ENCODE measurements around the gene PDZK1. TPM values are rescaled to one million over a fixed set of nuclear protein-coding genes. Genes with fewer than 3 reads are reported as not detected.
"Not testable (repeated sequence)": the region's sequence is repeated elsewhere in the genome, so short reads cannot be mapped to it uniquely, and the experiment has no call there.

PDZK1 gene
- total RNA-seq, 1 experiment from 2014 or later: 4.2 TPM

- Histone ChIP-seq H4K20me1 (ENCODE audit: low read length) (no peaks in the 10 kb centered on the region), H3K9ac (ENCODE audit: low read length) (no peak overlapping the region), H2AFZ (ENCODE audit: low read length) (no peak overlapping the region), H3K79me2 (ENCODE audit: low read length) (no peaks in the 10 kb centered on the region), H3K4me1 (ENCODE audit: insufficient read depth, low read length) (peaks cover 11% of the 10 kb centered on the region), H3K9me3 (ENCODE audit: low read length) (no peaks in the 10 kb centered on the region), H3K4me2 (ENCODE audit: low read length) (no peak overlapping the region), H3K36me3 (ENCODE audit: low read depth, low read length) (no peaks in the 10 kb centered on the region), H3K4me3 (ENCODE audit: low read length) (no peak overlapping the region), H3K9me2 (replicated peaks; ENCODE audit: low read length) (no peaks in the 10 kb centered on the region), H3K27ac (ENCODE audit: low read length) (no peak overlapping the region), H3F3A (ENCODE audit: low read length, unreplicated experiment) (no peaks in the 10 kb centered on the region), H3K27me3 (ENCODE audit: low read length) (no peaks in the 10 kb centered on the region)
- ATAC-seq: no peak
- no peak for TF ChIP-seq EZH2 (IDR thresholded peaks at IDR 0.05; ENCODE audit: low read length, unreplicated experiment)
- TF ChIP-seq, protein P1, sequence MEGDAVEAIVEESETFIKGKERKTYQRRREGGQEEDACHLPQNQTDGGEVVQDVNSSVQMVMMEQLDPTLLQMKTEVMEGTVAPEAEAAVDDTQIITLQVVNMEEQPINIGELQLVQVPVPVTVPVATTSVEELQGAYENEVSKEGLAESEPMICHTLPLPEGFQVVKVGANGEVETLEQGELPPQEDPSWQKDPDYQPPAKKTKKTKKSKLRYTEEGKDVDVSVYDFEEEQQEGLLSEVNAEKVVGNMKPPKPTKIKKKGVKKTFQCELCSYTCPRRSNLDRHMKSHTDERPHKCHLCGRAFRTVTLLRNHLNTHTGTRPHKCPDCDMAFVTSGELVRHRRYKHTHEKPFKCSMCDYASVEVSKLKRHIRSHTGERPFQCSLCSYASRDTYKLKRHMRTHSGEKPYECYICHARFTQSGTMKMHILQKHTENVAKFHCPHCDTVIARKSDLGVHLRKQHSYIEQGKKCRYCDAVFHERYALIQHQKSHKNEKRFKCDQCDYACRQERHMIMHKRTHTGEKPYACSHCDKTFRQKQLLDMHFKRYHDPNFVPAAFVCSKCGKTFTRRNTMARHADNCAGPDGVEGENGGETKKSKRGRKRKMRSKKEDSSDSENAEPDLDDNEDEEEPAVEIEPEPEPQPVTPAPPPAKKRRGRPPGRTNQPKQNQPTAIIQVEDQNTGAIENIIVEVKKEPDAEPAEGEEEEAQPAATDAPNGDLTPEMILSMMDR (conservative IDR thresholded peaks at IDR 0.05; ENCODE audit: low read depth, low read length): no peak
- no peak for TF ChIP-seq EZH2phosphoT487 (IDR thresholded peaks at IDR 0.05; ENCODE audit: borderline replicate concordance, low read length)
- DNase-seq: no peak
- intact Hi-C loops (cut with micrococcal nuclease): no loop called here
- no TSS peak for BruUV-seq (replicated peaks)
- ChIA-PET POLR2A (ENCODE audit: unreplicated experiment) (no interaction called here), CTCF (no interaction called here)
Observed at GRCh38 chr1:145688328-145688727, 18.8 kb downstream of the PDZK1 start.

DNA sequence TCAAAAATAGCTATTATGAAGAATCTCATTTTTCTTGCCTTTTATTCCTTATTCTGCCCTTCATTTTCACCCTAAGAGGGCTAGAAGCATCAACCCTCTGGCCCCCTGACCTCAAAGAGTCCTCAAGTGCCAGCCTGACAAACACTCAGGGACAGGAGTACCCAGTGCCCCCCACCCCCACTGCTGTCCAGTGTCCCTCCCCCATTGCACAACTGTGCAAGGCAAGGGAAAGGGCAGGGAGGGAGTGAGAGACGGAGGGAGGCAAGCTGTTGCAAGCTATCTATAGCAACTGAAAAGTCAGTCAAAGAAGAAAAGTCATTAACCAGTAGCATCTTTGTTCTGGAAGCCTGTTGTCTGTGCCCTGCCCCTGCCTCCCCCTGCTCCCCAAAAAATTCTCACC lies 21.1 kb downstream of the PDZK1 start:
- POLR2A ChIA-PET (ENCODE audit: unreplicated experiment); H3K4me1 ChIP-seq (ENCODE audit: insufficient read depth, low read length); H3K9me2 ChIP-seq (replicated peaks; ENCODE audit: low read length); H2AFZ ChIP-seq (ENCODE audit: low read length); H3K27ac ChIP-seq (ENCODE audit: low read length); H3F3A ChIP-seq (ENCODE audit: low read length, unreplicated experiment); H3K27me3 ChIP-seq (ENCODE audit: low read length); H3K4me2 ChIP-seq (ENCODE audit: low read length); BruUV-seq (replicated peaks); CTCF ChIA-PET; H3K36me3 ChIP-seq (ENCODE audit: low read depth, low read length); intact Hi-C loops (cut with micrococcal nuclease); H3K79me2 ChIP-seq (ENCODE audit: low read length); ATAC-seq; H3K9me3 ChIP-seq (ENCODE audit: low read length); H4K20me1 ChIP-seq (ENCODE audit: low read length); H3K4me3 ChIP-seq (ENCODE audit: low read length); H3K9ac ChIP-seq (ENCODE audit: low read length); DNase-seq: not testable (repeated sequence)

- H3K4me1 ChIP-seq (ENCODE audit: insufficient read depth, low read length); H3K4me2 ChIP-seq (ENCODE audit: low read length); H3K9ac ChIP-seq (ENCODE audit: low read length); H3F3A ChIP-seq (ENCODE audit: low read length, unreplicated experiment); H2AFZ ChIP-seq (ENCODE audit: low read length); DNase-seq; H4K20me1 ChIP-seq (ENCODE audit: low read length); intact Hi-C loops (cut with micrococcal nuclease); H3K9me2 ChIP-seq (replicated peaks; ENCODE audit: low read length); H3K4me3 ChIP-seq (ENCODE audit: low read length); ATAC-seq; H3K9me3 ChIP-seq (ENCODE audit: low read length); H3K27ac ChIP-seq (ENCODE audit: low read length); BruUV-seq (replicated peaks); H3K36me3 ChIP-seq (ENCODE audit: low read depth, low read length); H3K27me3 ChIP-seq (ENCODE audit: low read length); CTCF ChIA-PET; H3K79me2 ChIP-seq (ENCODE audit: low read length); POLR2A ChIA-PET (ENCODE audit: unreplicated experiment): not testable (repeated sequence)
Observed at GRCh38 chr1:145684858-145685257, 22.3 kb downstream of the PDZK1 start.

- H3K9ac ChIP-seq (ENCODE audit: low read length); ATAC-seq; H3K36me3 ChIP-seq (ENCODE audit: low read depth, low read length); BruUV-seq (replicated peaks); H3F3A ChIP-seq (ENCODE audit: low read length, unreplicated experiment); H2AFZ ChIP-seq (ENCODE audit: low read length); POLR2A ChIA-PET (ENCODE audit: unreplicated experiment); H3K79me2 ChIP-seq (ENCODE audit: low read length); intact Hi-C loops (cut with micrococcal nuclease); CTCF ChIA-PET; H4K20me1 ChIP-seq (ENCODE audit: low read length); DNase-seq; H3K9me2 ChIP-seq (replicated peaks; ENCODE audit: low read length); H3K9me3 ChIP-seq (ENCODE audit: low read length); H3K4me3 ChIP-seq (ENCODE audit: low read length); H3K27ac ChIP-seq (ENCODE audit: low read length); H3K27me3 ChIP-seq (ENCODE audit: low read length); H3K4me2 ChIP-seq (ENCODE audit: low read length); H3K4me1 ChIP-seq (ENCODE audit: insufficient read depth, low read length): not testable (repeated sequence)
Observed at GRCh38 chr1:145673217-145673616, 34.0 kb downstream of the PDZK1 start.

DNA sequence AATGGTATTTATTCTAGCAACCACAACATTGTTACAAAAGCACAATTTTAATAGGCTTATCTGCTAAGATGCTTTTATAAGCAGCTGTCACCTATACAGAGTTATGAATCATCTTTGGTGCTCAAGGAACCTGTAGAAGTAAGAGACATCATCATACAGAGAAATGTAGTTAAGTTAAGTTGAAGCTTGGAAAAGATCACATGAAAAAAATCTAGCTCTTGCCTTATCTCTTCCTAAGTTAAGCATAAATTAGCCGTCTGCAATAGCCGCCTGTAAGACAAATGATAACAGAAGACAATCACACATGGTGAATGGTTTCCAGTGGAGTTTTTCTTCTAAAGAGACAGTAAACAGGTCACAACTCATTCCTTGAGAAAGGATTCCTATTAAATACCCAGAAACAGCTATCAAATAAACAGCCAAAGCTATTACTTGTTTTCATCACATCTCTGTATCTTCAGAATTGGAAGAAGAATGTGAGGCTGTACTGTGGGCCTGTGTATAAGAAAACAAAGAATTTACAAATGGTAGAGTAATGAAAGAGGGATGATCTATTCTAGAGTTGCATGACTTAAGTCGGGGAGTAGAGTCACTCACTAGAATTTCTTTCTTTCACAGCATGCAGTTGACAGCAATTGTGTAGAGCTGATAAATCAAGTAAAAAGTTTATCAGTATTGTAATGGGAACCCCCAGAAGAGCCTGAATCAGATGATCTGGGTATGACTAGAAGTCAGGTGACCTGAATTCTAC lies 36.0 kb downstream of the PDZK1 start:
- H3K27ac ChIP-seq (ENCODE audit: low read length); H3K79me2 ChIP-seq (ENCODE audit: low read length); H3K27me3 ChIP-seq (ENCODE audit: low read length); H3K9ac ChIP-seq (ENCODE audit: low read length); H3K4me3 ChIP-seq (ENCODE audit: low read length); DNase-seq; H3K36me3 ChIP-seq (ENCODE audit: low read depth, low read length); BruUV-seq (replicated peaks); POLR2A ChIA-PET (ENCODE audit: unreplicated experiment); ATAC-seq; H3K9me3 ChIP-seq (ENCODE audit: low read length); H4K20me1 ChIP-seq (ENCODE audit: low read length); H2AFZ ChIP-seq (ENCODE audit: low read length); H3K9me2 ChIP-seq (replicated peaks; ENCODE audit: low read length); intact Hi-C loops (cut with micrococcal nuclease); H3K4me2 ChIP-seq (ENCODE audit: low read length); H3F3A ChIP-seq (ENCODE audit: low read length, unreplicated experiment); CTCF ChIA-PET; H3K4me1 ChIP-seq (ENCODE audit: insufficient read depth, low read length): not testable (repeated sequence)

DNA sequence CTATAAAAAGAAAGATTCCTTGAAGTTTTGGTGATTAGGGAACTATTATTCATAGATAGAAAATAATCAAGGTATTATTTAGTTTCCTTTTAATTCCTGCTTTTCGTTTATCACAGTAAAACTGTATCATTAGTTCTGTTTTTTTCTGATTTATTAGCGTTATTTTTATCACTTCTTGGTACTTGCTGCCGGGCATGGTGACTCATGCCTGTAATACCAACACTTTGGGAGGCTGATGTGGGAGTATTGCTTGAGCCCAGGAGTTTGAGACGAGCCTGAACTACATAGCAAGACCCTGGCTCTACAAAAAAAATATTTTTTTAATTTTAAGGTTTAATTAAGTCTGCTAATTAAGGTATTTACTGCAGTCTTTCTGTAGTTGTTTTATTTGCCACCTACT lies 42.2 kb downstream of the PDZK1 start:
- BruUV-seq (replicated peaks); CTCF ChIA-PET; H3K4me2 ChIP-seq (ENCODE audit: low read length); H3K9me2 ChIP-seq (replicated peaks; ENCODE audit: low read length); H3K27me3 ChIP-seq (ENCODE audit: low read length); POLR2A ChIA-PET (ENCODE audit: unreplicated experiment); H3K27ac ChIP-seq (ENCODE audit: low read length); H3K4me1 ChIP-seq (ENCODE audit: insufficient read depth, low read length); H3K9me3 ChIP-seq (ENCODE audit: low read length); H4K20me1 ChIP-seq (ENCODE audit: low read length); H3K9ac ChIP-seq (ENCODE audit: low read length); H3F3A ChIP-seq (ENCODE audit: low read length, unreplicated experiment); H3K4me3 ChIP-seq (ENCODE audit: low read length); intact Hi-C loops (cut with micrococcal nuclease); H3K36me3 ChIP-seq (ENCODE audit: low read depth, low read length); H2AFZ ChIP-seq (ENCODE audit: low read length); H3K79me2 ChIP-seq (ENCODE audit: low read length): not testable (repeated sequence)
- ATAC-seq: peak; percentile 40; the same call in 1 of the 2 replicates
- peak; percentile 24 for DNase-seq
